GM23338 (cell line): ENCODE measurements around the gene GRID2. TPM values are rescaled to one million over a fixed set of nuclear protein-coding genes. Genes with fewer than 3 reads are reported as not detected.

Experiments used
- ATAC-seq: fragments of 200-7000 bp; cut with Tn5 transposase; 3 replicates; pipeline ENCODE4 v1.9.1; 2020
- DNase-seq: peaks from one replicate; pipeline ENCODE4 v3.0.0-alpha.2; 2015; ENCODE audit warnings: low spot score
- H2AFZ ChIP-seq: fragments of 200-600 bp; sonication (generic); 2 replicates; pipeline ENCODE4 v1.8.0; 2016; ENCODE audit warnings: antibody characterized with exemption, mild to moderate bottlenecking, moderate library complexity
- H3F3A ChIP-seq: fragments of 200-600 bp; sonication (generic); replicated peaks from 2 replicates; pipeline ENCODE4 v1.8.0; 2017; ENCODE audit warnings: antibody characterized with exemption, mixed run types, low read depth
- H3K27ac ChIP-seq: fragments of 200-600 bp; sonication (generic); 2 replicates; pipeline ENCODE4 v1.6.1; 2016; ENCODE audit warnings: low read depth
- H3K27me3 ChIP-seq: fragments of 200-600 bp; sonication (generic); 2 replicates; pipeline ENCODE4 v1.8.0; 2016; ENCODE audit warnings: mild to moderate bottlenecking, mixed run types, moderate library complexity; ENCODE audit not compliant: insufficient read depth
- H3K36me3 ChIP-seq: fragments of 200-600 bp; sonication (generic); 2 replicates; pipeline ENCODE4 v1.8.0; 2016; ENCODE audit warnings: mild to moderate bottlenecking; ENCODE audit not compliant: insufficient read depth
- H3K4me1 ChIP-seq: fragments of 200-600 bp; sonication (generic); 2 replicates; pipeline ENCODE4 v1.8.0; 2016; ENCODE audit warnings: mild to moderate bottlenecking, moderate library complexity; ENCODE audit not compliant: insufficient read depth
- H3K4me2 ChIP-seq: fragments of 200-600 bp; sonication (generic); 2 replicates; pipeline ENCODE4 v1.7.1; 2017; ENCODE audit warnings: mixed run types
- H3K4me3 ChIP-seq: fragments of 200-600 bp; sonication (generic); 2 replicates; pipeline ENCODE4 v1.6.1; 2016; ENCODE audit warnings: mixed run types
- H3K79me2 ChIP-seq: fragments of 200-600 bp; sonication (generic); replicated peaks from 2 replicates; pipeline ENCODE4 v1.8.0; 2017; ENCODE audit warnings: mild to moderate bottlenecking; ENCODE audit not compliant: insufficient read depth
- H3K9me2 ChIP-seq: fragments of 200-600 bp; sonication (generic); 2 replicates; pipeline ENCODE4 v1.8.0; 2017; ENCODE audit not compliant: insufficient read depth
- H4K20me1 ChIP-seq: fragments of 200-600 bp; sonication (generic); replicated peaks from 2 replicates; pipeline ENCODE4 v1.8.0; 2017; ENCODE audit warnings: mild to moderate bottlenecking; ENCODE audit not compliant: insufficient read depth
- H3K27ac Mint-ChIP-seq: 2 replicates; pipeline ENCODE4 v1.8.0; 2020; ENCODE audit warnings: inconsistent platforms, mild to moderate bottlenecking, moderate library complexity, mixed read lengths
- H3K27me3 Mint-ChIP-seq: 3 replicates; pipeline ENCODE4 v1.8.0; 2022; ENCODE audit warnings: low read depth, mild to moderate bottlenecking, moderate library complexity, mixed read lengths, inconsistent platforms; ENCODE audit not compliant: insufficient read depth, poor library complexity
- H3K36me3 Mint-ChIP-seq: 3 replicates; pipeline ENCODE4 v1.8.0; 2021; ENCODE audit warnings: low read depth, mild to moderate bottlenecking, inconsistent platforms, moderate library complexity, mixed read lengths
- H3K4me1 Mint-ChIP-seq: 3 replicates; pipeline ENCODE4 v1.8.0; 2020; ENCODE audit warnings: mild to moderate bottlenecking, inconsistent platforms, mixed read lengths
- H3K4me3 Mint-ChIP-seq: 3 replicates; pipeline ENCODE4 v1.8.0; 2021; ENCODE audit warnings: moderate library complexity, mild to moderate bottlenecking, inconsistent platforms, mixed read lengths
- H3K9me3 Mint-ChIP-seq: 3 replicates; pipeline ENCODE4 v1.8.0; 2020; ENCODE audit warnings: moderate library complexity, mild to moderate bottlenecking, inconsistent platforms, mixed read lengths
- CREB1 ChIP-seq: fragments of 250-450 bp; sonication (Bioruptor Pico); IDR thresholded peaks from 2 replicates; pipeline ENCODE4 v1.5.0; 2020; ENCODE audit warnings: low read depth, mild to moderate bottlenecking, moderate library complexity
- ETS1 ChIP-seq: IDR thresholded peaks from 2 replicates; pipeline ENCODE4 v1.6.1; 2016; ENCODE audit warnings: antibody characterized with exemption
- JUNB ChIP-seq: IDR thresholded peaks from one replicate; pipeline ENCODE4 v1.6.1; 2016; ENCODE audit warnings: antibody characterized with exemption; ENCODE audit not compliant: unreplicated experiment
- NANOG ChIP-seq: IDR thresholded peaks from 2 replicates; pipeline ENCODE4 v1.6.1; 2016; ENCODE audit warnings: antibody characterized with exemption, borderline replicate concordance
- POLR2AphosphoS5 ChIP-seq: IDR thresholded peaks from 2 replicates; pipeline ENCODE4 v1.6.1; 2016; ENCODE audit warnings: antibody characterized with exemption, low read depth
- STAT1 ChIP-seq: IDR thresholded peaks from one replicate; pipeline ENCODE4 v1.6.1; 2016; ENCODE audit warnings: antibody characterized with exemption; ENCODE audit not compliant: unreplicated experiment
- ZNF114 ChIP-seq: fragments of 250-450 bp; sonication (Bioruptor Pico); IDR thresholded peaks from 2 replicates; pipeline ENCODE4 v1.5.0; 2020; ENCODE audit warnings: mild to moderate bottlenecking, moderate library complexity
- ZNF331 ChIP-seq: fragments of 250-450 bp; sonication (Bioruptor Pico); IDR thresholded peaks from 2 replicates; pipeline ENCODE4 v1.5.0; 2020; ENCODE audit warnings: low read depth, mild to moderate bottlenecking, moderate library complexity
- ZNF462 ChIP-seq: fragments of 250-450 bp; sonication (Bioruptor Pico); IDR thresholded peaks from 2 replicates; pipeline ENCODE4 v1.5.0; 2020; ENCODE audit warnings: mild to moderate bottlenecking, moderate library complexity
- polyA plus RNA-seq: library from polyadenylated mRNA; unstranded; fragments of >200 nt; fragmentation: Nextera tagmentation; extraction: Ambion mirVana; gene quantifications from 2 replicates; pipeline ENCODE4 v1.2.1, GENCODE V29; 2016
- total RNA-seq: library from RNA; depleted of rRNA; stranded (reverse); fragments of >200 nt; shearing (Covaris generic); gene quantifications from 2 replicates; pipeline ENCODE4 v1.2.3, GENCODE V29; 2014

GRID2 gene
- total and polyA plus RNA-seq, 2 experiments from 2014 or later, result 19.9 to 65.4 TPM

- TF ChIP-seq ZNF462 (CRISPR knock-in tag), result no peak
- TF ChIP-seq NANOG, result no peak
- TF ChIP-seq JUNB, result no peak
- no peak for TF ChIP-seq ZNF114 (CRISPR knock-in tag)
- TF ChIP-seq CREB1 (CRISPR knock-in tag), result no peak
These were observed 522.0 kb downstream of the GRID2 start (continued) for GRCh38 chr4:92825791-92826190.

- Mint-ChIP-seq H3K27me3 (no peaks in the 10 kb centered on the region), H3K4me1 (peaks cover 19% of the 10 kb centered on the region), H3K27ac (no peak overlapping the region), H3K4me3 (no peak overlapping the region), H3K36me3 (peaks cover 6% of the 10 kb centered on the region; the same call in 1 of the 3 replicates), H3K9me3 (no peaks in the 10 kb centered on the region)
- no peaks in the 10 kb centered on the region for H4K20me1 ChIP-seq
- H3K9me2 ChIP-seq, result no peaks in the 10 kb centered on the region
- no peak overlapping the region for H3K4me2 ChIP-seq
- no peaks in the 10 kb centered on the region for H3K36me3 ChIP-seq
- no peak overlapping the region for H2AFZ ChIP-seq
- ATAC-seq, result no peak
- H3K27ac ChIP-seq, result no peak overlapping the region
- DNase-seq, result no peak
- no peaks in the 10 kb centered on the region for H3K27me3 ChIP-seq
- no peaks in the 10 kb centered on the region for H3K4me1 ChIP-seq
- no peaks in the 10 kb centered on the region for H3F3A ChIP-seq
- no peaks in the 10 kb centered on the region for H3K79me2 ChIP-seq
- no peak overlapping the region for H3K4me3 ChIP-seq
- no peak for TF ChIP-seq JUNB
- no peak for TF ChIP-seq CREB1 (CRISPR knock-in tag)
- TF ChIP-seq ETS1, result no peak
- TF ChIP-seq NANOG, result no peak
- no peak for TF ChIP-seq POLR2AphosphoS5
- TF ChIP-seq ZNF462 (CRISPR knock-in tag), result no peak
- TF ChIP-seq STAT1, result no peak
- TF ChIP-seq ZNF331, result no peak
These were observed 527.0 kb downstream of the GRID2 start for GRCh38 chr4:92830771-92831170.
